GM12892 (cell line): ENCODE results near the gene KCNK13.

Experiments used
- POLR2A ChIP-seq: IDR thresholded peaks from 2 replicates; pipeline ENCODE4 v1.6.1; 2011; ENCODE audit warnings: low read depth, low read length, control low read depth
- POLR2AphosphoS5 ChIP-seq: IDR thresholded peaks from 2 replicates; pipeline ENCODE4 v1.6.1; 2011; ENCODE audit warnings: low read depth, low read length, control low read depth

- TF ChIP-seq POLR2AphosphoS5 (no peak), POLR2A (no peak)
Observed at GRCh38 chr14:90139199-90139598, 77.4 kb downstream of the KCNK13 start.
